NK-92 treated with Interleukin-12 subunit alpha and Interleukin-12 subunit beta, amount 100 ng/mL, for 24 hours (cell line): ENCODE measurements around the gene PPIA.
"Not testable (repeated sequence)": the region's sequence is repeated elsewhere in the genome, so short reads cannot be mapped to it uniquely, and the experiment has no call there.

Experiments used
- DNase-seq: peaks from one replicate; lab custom pipeline; 2025; lab: John Stamatoyannopoulos, UW

Gene PPIA

GRCh38 chr7:44827567-44827966 lies 31.1 kb downstream of the PPIA start:
- DNase-seq, result no peak

GRCh38 chr7:44838751-44839150 lies 42.3 kb downstream of the PPIA start:
- no peak for DNase-seq

- not testable (repeated sequence) for DNase-seq
Measured at GRCh38 chr7:44842675-44843074, 46.2 kb downstream of the PPIA start.

GRCh38 chr7:44843440-44843839 lies 47.0 kb downstream of the PPIA start:
- not testable (repeated sequence) for DNase-seq

- no peak for DNase-seq
Measured at GRCh38 chr7:44845451-44845850, 49.0 kb downstream of the PPIA start.

- not testable (repeated sequence) for DNase-seq
Measured at GRCh38 chr7:44846390-44846789, 49.9 kb downstream of the PPIA start.

- no peak for DNase-seq
Measured at GRCh38 chr7:44846816-44847508, 50.5 kb downstream of the PPIA start.

GRCh38 chr7:44847509-44847919 lies 51.0 kb downstream of the PPIA start:
- peak; percentile 81 for DNase-seq

- DNase-seq, result peak; percentile 99
Measured at GRCh38 chr7:44847920-44848634, 51.6 kb downstream of the PPIA start, which contains the start of gene H2AZ2. Gene H2AZ2 (minus strand): TSS chr7:44848087. CDS start chr7:44847971, 116 bp downstream.

GRCh38 chr7:44849259-44849884 lies 52.9 kb downstream of the PPIA start:
- no peak for DNase-seq

- DNase-seq, result no peak
Measured at GRCh38 chr7:44849885-44850544, 53.5 kb downstream of the PPIA start.

GRCh38 chr7:44852590-44852989 lies 56.1 kb downstream of the PPIA start:
- DNase-seq, result no peak
